HG03108 (cell line): ENCODE data around the gene GLIS1.

Experiments used
- ATAC-seq: cut with Tn5 transposase; IDR thresholded peaks from one replicate; pipeline ENCODE4 v1.9.1; 2021; ENCODE audit warnings: moderate library complexity; ENCODE audit not compliant: unreplicated experiment

The GLIS1 gene

DNA sequence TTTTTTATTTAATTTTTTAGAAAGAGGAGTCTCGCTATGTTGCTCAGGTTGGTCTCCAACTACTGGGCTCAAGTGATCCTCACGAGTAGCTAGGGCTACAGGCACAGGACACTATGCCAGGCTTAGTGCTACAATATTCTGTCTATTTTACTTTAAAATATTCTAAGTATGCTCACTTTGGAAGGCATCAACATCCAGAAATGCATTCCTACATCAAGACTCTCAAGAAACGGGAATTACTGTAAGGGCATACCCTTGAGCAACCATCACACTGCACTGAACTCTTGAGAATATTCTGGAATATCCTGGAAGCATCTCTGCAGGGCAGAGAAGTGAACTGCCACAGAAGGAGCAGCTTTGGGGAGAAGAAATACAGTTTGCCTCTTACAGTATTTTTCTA is 280.3 kb downstream of the GLIS1 start:
- no peak for ATAC-seq
